ENCODE results near the gene SLFN11. TPM values are rescaled to one million over a fixed set of nuclear protein-coding genes. Genes with fewer than 3 reads are reported as not detected.
A peak's percentile ranks its signal among the peaks of the same experiment; 100 is the strongest.

Gene SLFN11
- total and polyA plus RNA-seq, 2 donors = 9.4 to 34.7 TPM

GRCh38 chr17:35372846-35373533, 431 bp downstream of the SLFN11 start:
- H3K27ac ChIP-seq (ENCODE audit: low read depth in 1 of 2, low read length in 1 of 2) = peak overlapping the region; percentile 77 to 81
- peaks cover 0 to 10% of the 10 kb centered on the region in 2 donors for H3K27me3 ChIP-seq (ENCODE audit: control insufficient read depth in 2 of 2, insufficient read depth in 1 of 2, low read length in 1 of 2)
- no peaks in the 10 kb centered on the region for H3K9me3 ChIP-seq (ENCODE audit: control insufficient read depth in 2 of 2, insufficient read depth in 1 of 2, low read length in 1 of 2)
- H3K36me3 ChIP-seq (ENCODE audit: control insufficient read depth in 2 of 2, insufficient read depth in 2 of 2, low read length in 1 of 2) = no peaks in the 10 kb centered on the region
- H3K4me1 ChIP-seq (ENCODE audit: control insufficient read depth in 2 of 2, insufficient read depth in 2 of 2, low read length in 2 of 2) = peaks cover 10 to 14% of the 10 kb centered on the region in 2 donors
- peak in 5 of 9 donors; percentile 10 to 45 (median 21) for DNase-seq (ENCODE audit: low read depth in 6 of 9, low spot score in 9 of 9)
- H3K4me3 ChIP-seq (ENCODE audit: low read length in 2 of 2) = peak overlapping the region; percentile 64 to 76
- 0% methylated on average over 25 of the region's 25 CpGs for WGBS

GRCh38 chr17:35371934-35372333, 1.5 kb downstream of the SLFN11 start:
- Histone ChIP-seq H3K27ac (ENCODE audit: low read depth in 1 of 2, low read length in 1 of 2) (no peak overlapping the region), H3K4me3 (ENCODE audit: low read length in 2 of 2) (no peak overlapping the region), H3K9me3 (ENCODE audit: control insufficient read depth in 2 of 2, insufficient read depth in 1 of 2, low read length in 1 of 2) (no peaks in the 10 kb centered on the region), H3K4me1 (ENCODE audit: control insufficient read depth in 2 of 2, insufficient read depth in 2 of 2, low read length in 2 of 2) (peaks cover 10 to 18% of the 10 kb centered on the region in 2 donors), H3K36me3 (ENCODE audit: control insufficient read depth in 2 of 2, insufficient read depth in 2 of 2, low read length in 1 of 2) (no peaks in the 10 kb centered on the region), H3K27me3 (ENCODE audit: control insufficient read depth in 2 of 2, insufficient read depth in 1 of 2, low read length in 1 of 2) (peaks cover 0 to 10% of the 10 kb centered on the region in 2 donors)
- 93% methylated on average over 3 of the region's 3 CpGs for WGBS
- no peak for DNase-seq (ENCODE audit: low read depth in 6 of 9, low spot score in 9 of 9)

GRCh38 chr17:35368081-35368830, 5.2 kb downstream of the SLFN11 start:
- H3K36me3 ChIP-seq (ENCODE audit: control insufficient read depth in 2 of 2, insufficient read depth in 2 of 2, low read length in 1 of 2) = peaks cover 2 to 12% of the 10 kb centered on the region in 2 donors
- peak in 6 of 9 donors; percentile 29 to 80 (median 54) for DNase-seq (ENCODE audit: low read depth in 6 of 9, low spot score in 9 of 9)
- H3K9me3 ChIP-seq (ENCODE audit: control insufficient read depth in 2 of 2, insufficient read depth in 1 of 2, low read length in 1 of 2) = no peaks in the 10 kb centered on the region
- 28% methylated on average over 4 of the region's 4 CpGs for WGBS
- no peak overlapping the region for H3K4me3 ChIP-seq (ENCODE audit: low read length in 2 of 2)
- peak overlapping the region; percentile 49 to 78 for H3K27ac ChIP-seq (ENCODE audit: low read depth in 1 of 2, low read length in 1 of 2)
- H3K27me3 ChIP-seq (ENCODE audit: control insufficient read depth in 2 of 2, insufficient read depth in 1 of 2, low read length in 1 of 2) = no peaks in the 10 kb centered on the region
- peaks cover 10 to 18% of the 10 kb centered on the region in 2 donors for H3K4me1 ChIP-seq (ENCODE audit: control insufficient read depth in 2 of 2, insufficient read depth in 2 of 2, low read length in 2 of 2)

GRCh38 chr17:35361027-35361426, 12.4 kb downstream of the SLFN11 start:
- H3K9me3 ChIP-seq (ENCODE audit: control insufficient read depth in 2 of 2, insufficient read depth in 1 of 2, low read length in 1 of 2) = no peaks in the 10 kb centered on the region
- no peak overlapping the region for H3K27ac ChIP-seq (ENCODE audit: low read depth in 1 of 2, low read length in 1 of 2)
- whole genome bisulfite sequencing = 90% methylated on average over 1 of the region's 1 CpG
- H3K36me3 ChIP-seq (ENCODE audit: control insufficient read depth in 2 of 2, insufficient read depth in 2 of 2, low read length in 1 of 2) = peaks cover 2 to 53% of the 10 kb centered on the region in 2 donors
- H3K4me1 ChIP-seq (ENCODE audit: control insufficient read depth in 2 of 2, insufficient read depth in 2 of 2, low read length in 2 of 2) = no peaks in the 10 kb centered on the region
- H3K4me3 ChIP-seq (ENCODE audit: low read length in 2 of 2) = no peak overlapping the region
- no peaks in the 10 kb centered on the region for H3K27me3 ChIP-seq (ENCODE audit: control insufficient read depth in 2 of 2, insufficient read depth in 1 of 2, low read length in 1 of 2)
- DNase-seq (ENCODE audit: low read depth in 6 of 9, low spot score in 9 of 9) = no peak

DNA sequence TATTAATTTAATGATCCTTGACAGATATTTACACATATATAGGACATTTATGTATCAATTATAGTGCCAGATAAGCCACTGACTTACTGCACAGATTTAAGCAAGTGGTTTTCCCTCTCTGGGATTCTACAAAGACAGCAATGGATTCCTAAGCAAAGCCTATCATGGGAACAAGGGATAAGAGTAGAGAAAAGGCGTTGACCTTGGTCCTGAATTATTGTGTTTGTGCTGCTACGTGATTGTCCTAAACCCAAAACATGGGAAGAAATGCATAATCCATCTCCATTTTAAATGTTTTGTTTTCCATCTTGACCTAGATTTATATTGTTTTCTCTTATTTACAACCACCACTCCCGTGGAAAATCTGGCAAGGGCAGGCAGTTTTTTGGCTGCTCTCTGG, 14.0 kb downstream of the SLFN11 start:
- Histone ChIP-seq H3K4me3 (ENCODE audit: low read length in 2 of 2) (no peak overlapping the region), H3K27ac (ENCODE audit: low read depth in 1 of 2, low read length in 1 of 2) (no peak overlapping the region), H3K27me3 (ENCODE audit: control insufficient read depth in 2 of 2, insufficient read depth in 1 of 2, low read length in 1 of 2) (no peaks in the 10 kb centered on the region), H3K4me1 (ENCODE audit: control insufficient read depth in 2 of 2, insufficient read depth in 2 of 2, low read length in 2 of 2) (no peaks in the 10 kb centered on the region), H3K9me3 (ENCODE audit: control insufficient read depth in 2 of 2, insufficient read depth in 1 of 2, low read length in 1 of 2) (no peaks in the 10 kb centered on the region), H3K36me3 (ENCODE audit: control insufficient read depth in 2 of 2, insufficient read depth in 2 of 2, low read length in 1 of 2) (peaks cover 2 to 61% of the 10 kb centered on the region in 2 donors)
- no peak for DNase-seq (ENCODE audit: low read depth in 6 of 9, low spot score in 9 of 9)
- 95% methylated on average over 3 of the region's 3 CpGs for WGBS

- Histone ChIP-seq H3K4me1 (ENCODE audit: control insufficient read depth in 2 of 2, insufficient read depth in 2 of 2, low read length in 2 of 2) (no peaks in the 10 kb centered on the region), H3K36me3 (ENCODE audit: control insufficient read depth in 2 of 2, insufficient read depth in 2 of 2, low read length in 1 of 2) (peaks cover 16 to 34% of the 10 kb centered on the region in 2 donors)
- WGBS = 96% methylated on average over 6 of the region's 6 CpGs
These were observed 21.1 kb downstream of the SLFN11 start for GRCh38 chr17:35352284-35352683.

DNA sequence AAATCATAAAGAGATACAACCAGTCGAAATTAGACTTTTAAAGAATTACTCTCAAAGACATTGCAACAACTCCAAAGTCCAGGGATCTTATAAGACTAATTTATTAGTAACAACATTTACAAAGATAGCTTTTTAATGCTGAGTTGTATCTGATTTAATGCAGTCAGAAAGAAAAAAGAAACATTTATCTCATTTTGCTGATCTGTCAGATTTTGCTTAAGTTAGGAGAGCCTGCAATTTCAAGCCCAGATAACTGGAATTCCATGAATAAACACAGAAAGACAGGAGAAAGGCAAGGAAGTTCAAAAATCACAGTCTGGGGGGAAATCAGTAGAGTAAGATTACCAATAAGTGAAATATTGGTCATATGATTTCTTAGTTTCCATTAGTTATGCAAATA, 22.9 kb downstream of the SLFN11 start:
- 94% methylated on average over 1 of the region's 1 CpG for WGBS

More at GRCh38 chr17:35352284-35352683, 21.1 kb downstream of the SLFN11 start:
- H3K4me3 ChIP-seq (ENCODE audit: low read length in 2 of 2) = no peak overlapping the region
- H3K27ac ChIP-seq (ENCODE audit: low read depth in 1 of 2, low read length in 1 of 2) = no peak overlapping the region
- DNase-seq (ENCODE audit: low read depth in 6 of 9, low spot score in 9 of 9) = no peak
- no peaks in the 10 kb centered on the region for H3K9me3 ChIP-seq (ENCODE audit: control insufficient read depth in 2 of 2, insufficient read depth in 1 of 2, low read length in 1 of 2)
- peaks cover 0 to 2% of the 10 kb centered on the region in 2 donors for H3K27me3 ChIP-seq (ENCODE audit: control insufficient read depth in 2 of 2, insufficient read depth in 1 of 2, low read length in 1 of 2)

DNA sequence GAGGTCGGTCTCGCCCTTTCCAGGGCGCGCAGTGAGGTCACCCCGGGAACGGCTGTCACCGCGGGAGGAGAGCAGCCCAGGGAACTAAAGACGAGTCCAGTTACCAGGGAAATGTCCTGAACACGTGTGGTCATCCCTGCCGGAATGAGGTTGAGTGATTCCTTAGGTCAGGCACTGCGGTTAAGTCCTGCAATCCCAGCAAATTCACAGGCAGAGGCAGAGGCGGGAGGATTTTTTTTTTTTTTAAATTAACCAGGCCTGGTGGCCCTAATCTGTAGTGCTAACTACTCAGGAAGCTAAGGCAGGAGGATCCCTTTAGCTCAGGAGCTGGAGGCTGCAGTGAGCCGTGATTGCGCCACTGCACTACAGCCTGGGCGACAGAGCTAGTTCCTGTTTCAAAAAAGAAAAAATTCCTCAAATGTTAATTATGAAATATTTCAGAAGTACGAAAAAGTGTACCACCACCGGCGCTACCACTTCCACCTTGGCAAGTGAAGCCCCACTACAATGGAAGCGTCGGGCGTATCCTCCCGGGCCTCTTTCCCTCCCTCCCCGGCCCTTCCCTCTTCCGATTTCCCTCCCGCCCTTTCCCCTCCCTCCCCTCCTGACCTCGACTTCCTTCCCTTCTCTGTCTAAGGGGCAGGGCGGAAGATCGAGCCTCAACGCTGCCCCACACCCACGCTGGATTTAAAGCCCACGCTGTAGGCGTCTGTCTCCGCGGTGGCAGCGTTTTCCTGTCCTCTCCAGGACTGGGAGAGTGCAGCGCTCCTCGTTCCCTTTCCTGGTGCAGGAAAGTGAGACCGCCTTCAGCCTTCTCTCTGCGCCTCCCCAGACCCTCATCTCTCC, 27.3 kb downstream of the SLFN11 start:
- peak in 4 of 9 donors; percentile 22 to 47 (median 30) for DNase-seq (ENCODE audit: low read depth in 6 of 9, low spot score in 9 of 9)
- peaks cover 6 to 18% of the 10 kb centered on the region in 2 donors for H3K4me1 ChIP-seq (ENCODE audit: control insufficient read depth in 2 of 2, insufficient read depth in 2 of 2, low read length in 2 of 2)
- peaks cover 0 to 5% of the 10 kb centered on the region in 2 donors for H3K9me3 ChIP-seq (ENCODE audit: control insufficient read depth in 2 of 2, insufficient read depth in 1 of 2, low read length in 1 of 2)
- H3K36me3 ChIP-seq (ENCODE audit: control insufficient read depth in 2 of 2, insufficient read depth in 2 of 2, low read length in 1 of 2) = peaks cover under 1 to 4% of the 10 kb centered on the region in 2 donors
- WGBS = 3% methylated on average over 40 of the region's 40 CpGs
- H3K27me3 ChIP-seq (ENCODE audit: control insufficient read depth in 2 of 2, insufficient read depth in 1 of 2, low read length in 1 of 2) = peaks cover 15 to 38% of the 10 kb centered on the region in 2 donors
- peak overlapping the region; percentile 23 to 46 for H3K4me3 ChIP-seq (ENCODE audit: low read length in 2 of 2)
- peak overlapping the region in 1 of 2 donors; percentile 58 for H3K27ac ChIP-seq (ENCODE audit: low read depth in 1 of 2, low read length in 1 of 2)

More for the DNA sequence above, 22.9 kb downstream of the SLFN11 start:
- Histone ChIP-seq H3K27me3 (ENCODE audit: control insufficient read depth in 2 of 2, insufficient read depth in 1 of 2, low read length in 1 of 2) (peaks cover 0 to 20% of the 10 kb centered on the region in 2 donors), H3K4me1 (ENCODE audit: control insufficient read depth in 2 of 2, insufficient read depth in 2 of 2, low read length in 2 of 2) (peaks cover 4 to 13% of the 10 kb centered on the region in 2 donors), H3K4me3 (ENCODE audit: low read length in 2 of 2) (no peak overlapping the region), H3K27ac (ENCODE audit: low read depth in 1 of 2, low read length in 1 of 2) (no peak overlapping the region), H3K9me3 (ENCODE audit: control insufficient read depth in 2 of 2, insufficient read depth in 1 of 2, low read length in 1 of 2) (peaks cover 0 to 3% of the 10 kb centered on the region in 2 donors), H3K36me3 (ENCODE audit: control insufficient read depth in 2 of 2, insufficient read depth in 2 of 2, low read length in 1 of 2) (peaks cover 16 to 22% of the 10 kb centered on the region in 2 donors)
- DNase-seq (ENCODE audit: low read depth in 6 of 9, low spot score in 9 of 9) = no peak

Measured in thymus (tissue), 11 donors.